Measurements from ENCODE around the gene AKAP9. TPM values are rescaled to one million over a fixed set of nuclear protein-coding genes. Genes with fewer than 3 reads are reported as not detected.

AKAP9 gene
- total and polyA plus RNA-seq, 12 donors, result 22.7 to 122 (median 54.0) TPM

GRCh38 chr7:92028226-92028625 is 87.6 kb downstream of the AKAP9 start:
- Histone ChIP-seq H3K9me3 (replicated peaks in 1 of 3) (no peaks in the 10 kb centered on the region), H3K4me3 (no peak overlapping the region), H3K4me1 (replicated peaks in 1 of 2) (no peaks in the 10 kb centered on the region), H3K36me3 (replicated peaks in 1 of 2) (peaks cover 0 to 36% of the 10 kb centered on the region in 2 donors), H3K27ac (no peak overlapping the region), H3K27me3 (no peaks in the 10 kb centered on the region)
- TF ChIP-seq CTCF (IDR thresholded peaks at IDR 0.05) (no peak), POLR2A (IDR thresholded peaks at IDR 0.05) (no peak)
- intact Hi-C loops (cut with DNase I), result no loop called here
- DNase-seq, result no peak
- WGBS, 4 donors, result 91 to 94% (median 92%) methylated on average over 2 of the region's 2 CpGs

GRCh38 chr7:92028686-92029085 is 88.0 kb downstream of the AKAP9 start:
- H3K27ac ChIP-seq, result no peak overlapping the region
- intact Hi-C loops (cut with DNase I), result no loop called here
- H3K36me3 ChIP-seq (replicated peaks in 1 of 2), result peaks cover 0 to 31% of the 10 kb centered on the region in 2 donors
- H3K4me1 ChIP-seq (replicated peaks in 1 of 2), result no peaks in the 10 kb centered on the region
- no peak for TF ChIP-seq POLR2A (IDR thresholded peaks at IDR 0.05)
- no peak for TF ChIP-seq CTCF (IDR thresholded peaks at IDR 0.05)
- H3K9me3 ChIP-seq (replicated peaks in 1 of 3), result no peaks in the 10 kb centered on the region
- DNase-seq, result no peak
- 93 to 100% (median 98%) methylated on average over 1 of the region's 1 CpG for WGBS, 4 donors
- no peak overlapping the region for H3K4me3 ChIP-seq
- no peaks in the 10 kb centered on the region for H3K27me3 ChIP-seq

GRCh38 chr7:92034116-92034515 is 93.5 kb downstream of the AKAP9 start:
- no peak overlapping the region for H3K4me3 ChIP-seq
- no peak for DNase-seq
- H3K27me3 ChIP-seq, result no peaks in the 10 kb centered on the region
- intact Hi-C loops (cut with DNase I), result no loop called here
- no peak overlapping the region for H3K27ac ChIP-seq
- WGBS, 4 donors, result 90 to 94% (median 92%) methylated on average over 2 of the region's 2 CpGs
- no peaks in the 10 kb centered on the region for H3K4me1 ChIP-seq (replicated peaks in 1 of 2)
- peaks cover 0 to 14% of the 10 kb centered on the region in 2 donors for H3K36me3 ChIP-seq (replicated peaks in 1 of 2)
- no peaks in the 10 kb centered on the region for H3K9me3 ChIP-seq (replicated peaks in 1 of 3)
- no peak for TF ChIP-seq POLR2A (IDR thresholded peaks at IDR 0.05)
- no peak for TF ChIP-seq CTCF (IDR thresholded peaks at IDR 0.05)

- H3K27me3 ChIP-seq, result no peaks in the 10 kb centered on the region
- no peak for DNase-seq
- H3K36me3 ChIP-seq (replicated peaks in 1 of 2), result peaks cover 0 to 2% of the 10 kb centered on the region in 2 donors
- WGBS, 4 donors, result 98 to 100% (median 99%) methylated on average over 1 of the region's 1 CpG
- no peaks in the 10 kb centered on the region for H3K9me3 ChIP-seq (replicated peaks in 1 of 3)
- intact Hi-C loops (cut with DNase I), result no loop called here
- TF ChIP-seq POLR2A (IDR thresholded peaks at IDR 0.05) (no peak), CTCF (IDR thresholded peaks at IDR 0.05) (no peak)
- no peak overlapping the region for H3K4me3 ChIP-seq
- H3K27ac ChIP-seq, result no peak overlapping the region
- H3K4me1 ChIP-seq (replicated peaks in 1 of 2), result no peaks in the 10 kb centered on the region
Observed at GRCh38 chr7:92035576-92035975, 94.9 kb downstream of the AKAP9 start.
